ENCODE results near the gene NANP.

Gene NANP

GRCh38 chr20:25571817-25572216 is 52.0 kb downstream of the NANP start:
- DNase-seq (ENCODE audit: low read depth, low spot score): no peak

- DNase-seq (ENCODE audit: low read depth, low spot score): no peak
These were observed 52.6 kb downstream of the NANP start for GRCh38 chr20:25571240-25571639.

- no peak for DNase-seq (ENCODE audit: low read depth, low spot score)
These were observed 53.7 kb downstream of the NANP start for GRCh38 chr20:25570148-25570530.

- no peak for DNase-seq (ENCODE audit: low read depth, low spot score)
These were observed 56.5 kb downstream of the NANP start for GRCh38 chr20:25567286-25567685.

- DNase-seq (ENCODE audit: low read depth, low spot score): no peak
These were observed 57.0 kb downstream of the NANP start for GRCh38 chr20:25566821-25567220.

GRCh38 chr20:25565578-25566157 is 58.1 kb downstream of the NANP start:
- no peak for DNase-seq (ENCODE audit: low read depth, low spot score)

- no peak for DNase-seq (ENCODE audit: low read depth, low spot score)
These were observed 59.9 kb downstream of the NANP start for GRCh38 chr20:25563876-25564275.

GRCh38 chr20:25563362-25563761 is 60.5 kb downstream of the NANP start:
- DNase-seq (ENCODE audit: low read depth, low spot score): no peak

Measured in activated naive CD8-positive, alpha-beta T cell treated with anti-CD3 and anti-CD28 coated beads, Interleukin-2, amount 50 U/mL, for 16 hours (primary cell).